Adrenal gland (tissue), 12 donors: Measurements from ENCODE around the gene ZNF775. TPM values are rescaled to one million over a fixed set of nuclear protein-coding genes. Genes with fewer than 3 reads are reported as not detected.

Source experiments
- DNase-seq, 7 donors: peaks; one replicate each; pipeline ENCODE4 v3.0.0-alpha.2; 2019 to 2020
- H3K27ac ChIP-seq, 5 donors: fragments of 200-600 bp; sonication (generic) in 4 of 5; 1 replicate in 3 of 5; 2 replicates in 2 of 5; pipeline versions ENCODE4 v1.5.1 to v1.8.0; 2016 to 2020; ENCODE audit warnings: mild to moderate bottlenecking in 1 of 5
- H3K27me3 ChIP-seq: fragments of 200-600 bp; 2 replicates; pipeline ENCODE4 v1.8.0; 2021
- H3K36me3 ChIP-seq, 2 donors: fragments of 200-600 bp; replicated peaks in 1 of 2; 1 replicate in 1 of 2; 2 replicates in 1 of 2; pipeline versions ENCODE4 v1.5.1 to v1.8.0; 2018 to 2022
- H3K4me1 ChIP-seq, 2 donors: fragments of 200-600 bp; replicated peaks in 1 of 2; 1 replicate in 1 of 2; 2 replicates in 1 of 2; pipeline versions ENCODE4 v1.5.1 to v1.8.0; 2018 to 2021
- H3K4me3 ChIP-seq, 4 donors: fragments of 200-600 bp; sonication (generic) in 3 of 4; one replicate each; pipeline ENCODE4 v1.5.1; 2016 to 2018
- H3K9me3 ChIP-seq, 3 donors: fragments of 200-600 bp; sonication (generic) in 1 of 3; replicated peaks in 1 of 3; 1 replicate in 2 of 3; 2 replicates in 1 of 3; pipeline versions ENCODE4 v1.5.1 to v1.8.0; 2016 to 2021
- CTCF ChIP-seq, 6 experiments: fragments of 450-650 bp in 4 of 6; fragments of 200-600 bp in 2 of 6; sonication (generic) in 1 of 6; IDR thresholded peaks; 1 replicate in 5 of 6; 2 replicates in 1 of 6; pipeline versions ENCODE4 v1.5.1 to v1.8.0; 2016 to 2021; ENCODE audit warnings: antibody characterized with exemption in 6 of 6, mild to moderate bottlenecking in 2 of 6, moderate library complexity in 1 of 6
- POLR2A ChIP-seq, 2 donors: fragments of 450-650 bp; IDR thresholded peaks; one replicate each; pipeline ENCODE4 v1.6.1; 2017; ENCODE audit warnings: antibody characterized with exemption in 2 of 2, mild to moderate bottlenecking in 2 of 2, moderate library complexity in 1 of 2
- WGBS, 4 donors: extraction: QIAGEN DNeasy Blood & Tissue Kit in 2 of 4; methylation state at CpG; one replicate each; pipeline versions ENCODE4 v1.1.5 to v1.1.7; 2013 to 2017; 5-methylcytosine and 5-hydroxymethylcytosine counted together
- intact Hi-C, 2 donors: fragments of 100-400 bp; cut with DNase I; formaldehyde crosslinking; loops; one replicate each; pipeline versions ENCODE4 v1.14.1 to v1.15.0; 2022 to 2023
- polyA plus RNA-seq, 3 donors: library from polyadenylated mRNA; stranded (reverse); fragments of 200-250 nt in 2 of 3; fragments of 350-450 nt in 1 of 3; fragmentation: Illumina TruSeq in 1 of 3; extraction: RNeasy Lipid Tissue Mini Kit (QIAGEN cat#74804) in 1 of 3; gene quantifications; one replicate each; pipeline ENCODE4 v1.2.3, GENCODE V29; 2013 to 2014
- total RNA-seq, 9 donors: library from RNA; depleted of rRNA in 4 of 9; stranded (reverse); fragments of >200 nt in 4 of 9; fragments of 120-200 nt in 1 of 9; fragmentation: NEBNext Ultra II Directional in 1 of 9; extraction: Animal tissue kit (Norgen Biotek cat#: 25700) in 1 of 9; gene quantifications; one replicate each; pipeline versions ENCODE4 v1.1.0 to v1.2.4, GENCODE V29; 2013 to 2023
- donor health status: healthy with polysubstance abuse.
- donor health status: Bipolar disorder and iron deficiency.
- donor health status: DM: yes; HTN: yes; CAD: no.
- donor health status: DM: no; HTN: no; CAD: no.
- donor health status: DM: no; HTN: no; CAD: no.
- donor health status: DM: yes; HTN: yes; CAD: no.

ZNF775 gene
- total and polyA plus RNA-seq, 12 donors = 0.26 to 13.9 (median 6.1) TPM

- TF ChIP-seq POLR2A (IDR thresholded peaks at IDR 0.05) (peak in 1 of 2 donors; percentile 23), CTCF (IDR thresholded peaks at IDR 0.05) (no peak)
- Histone ChIP-seq H3K4me3 (peak overlapping the region in 2 of 4 donors; percentile 86 to 87), H3K9me3 (no peaks in the 10 kb centered on the region), H3K36me3 (peaks cover 0 to 30% of the 10 kb centered on the region in 2 donors), H3K27ac (peak overlapping the region in 4 of 5 donors; percentile 29 to 91 (median 88)), H3K4me1 (peaks cover 29 to 48% of the 10 kb centered on the region in 2 donors), H3K27me3 (no peaks in the 10 kb centered on the region)
- intact Hi-C loops = loop anchor here in 1 of 2 donors (5.0 kb wide), 1 partner anchor 34 kb away; no protein-coding TSS in a partner anchor
- 51 to 77% (median 76%) methylated on average over 3 to 11 of the region's 11 CpGs for WGBS, 4 donors
- DNase-seq = peak in 2 of 7 donors; percentile 20 to 29
Observed at GRCh38 chr7:150338166-150338829, 40.8 kb upstream of the ZNF775 start.

GRCh38 chr7:150339409-150339809 is 39.7 kb upstream of the ZNF775 start:
- H3K27ac ChIP-seq = peak overlapping the region in 4 of 5 donors; percentile 86 to 91 (median 88)
- peaks cover 29 to 48% of the 10 kb centered on the region in 2 donors for H3K4me1 ChIP-seq
- no peaks in the 10 kb centered on the region for H3K9me3 ChIP-seq
- TF ChIP-seq CTCF (IDR thresholded peaks at IDR 0.05) (no peak), POLR2A (IDR thresholded peaks at IDR 0.05) (no peak)
- peak in 3 of 7 donors; percentile 21 to 41 (median 38) for DNase-seq
- no peaks in the 10 kb centered on the region for H3K27me3 ChIP-seq
- 18 to 48% (median 31%) methylated on average over 6 to 9 of the region's 9 CpGs for WGBS, 4 donors
- H3K36me3 ChIP-seq = peaks cover 0 to 24% of the 10 kb centered on the region in 2 donors
- intact Hi-C loops = loop anchor here in 1 of 2 donors (5.0 kb wide), 1 partner anchor 33 kb away; no protein-coding TSS in a partner anchor
- peak overlapping the region in 3 of 4 donors; percentile 13 to 87 (median 86) for H3K4me3 ChIP-seq

GRCh38 chr7:150340024-150340749 is 38.9 kb upstream of the ZNF775 start:
- H3K4me3 ChIP-seq = peak overlapping the region; percentile 13 to 87 (median 71)
- H3K27ac ChIP-seq = peak overlapping the region; percentile 86 to 93 (median 90)
- WGBS, 4 donors = 8 to 36% (median 14%) methylated on average over 4 to 39 of the region's 39 CpGs
- DNase-seq = peak in 6 of 7 donors; percentile 74 to 80 (median 78)
- intact Hi-C loops = no loop called here
- peaks cover 0 to 24% of the 10 kb centered on the region in 2 donors for H3K36me3 ChIP-seq
- no peaks in the 10 kb centered on the region for H3K9me3 ChIP-seq
- H3K27me3 ChIP-seq = no peaks in the 10 kb centered on the region
- TF ChIP-seq POLR2A (IDR thresholded peaks at IDR 0.05) (peak in 1 of 2 donors; percentile 68), CTCF (IDR thresholded peaks at IDR 0.05) (no peak)
- H3K4me1 ChIP-seq = peaks cover 29 to 44% of the 10 kb centered on the region in 2 donors

GRCh38 chr7:150340875-150341262 is 38.3 kb upstream of the ZNF775 start:
- Histone ChIP-seq H3K27me3 (no peaks in the 10 kb centered on the region), H3K4me1 (peaks cover 23 to 37% of the 10 kb centered on the region in 2 donors), H3K36me3 (peaks cover 0 to 24% of the 10 kb centered on the region in 2 donors), H3K27ac (peak overlapping the region; percentile 86 to 93 (median 90)), H3K9me3 (no peaks in the 10 kb centered on the region), H3K4me3 (peak overlapping the region; percentile 33 to 87 (median 73))
- intact Hi-C loops = no loop called here
- TF ChIP-seq CTCF (IDR thresholded peaks at IDR 0.05) (no peak), POLR2A (IDR thresholded peaks at IDR 0.05) (no peak)
- peak in 1 of 7 donors; percentile 17 for DNase-seq
- 2 to 4% (median 3%) methylated on average over 20 to 29 of the region's 29 CpGs for WGBS, 4 donors
